SW480 (cell line): ENCODE measurements around the gene SLC35A4.
"Not testable (repeated sequence)": the region's sequence is repeated elsewhere in the genome, so short reads cannot be mapped to it uniquely, and the experiment has no call there.

ENCODE experiments used
- DNase-seq: peaks from one replicate; pipeline ENCODE4 v3.0.0-alpha.2; 2016; ENCODE audit warnings: low spot score

SLC35A4 gene

DNA sequence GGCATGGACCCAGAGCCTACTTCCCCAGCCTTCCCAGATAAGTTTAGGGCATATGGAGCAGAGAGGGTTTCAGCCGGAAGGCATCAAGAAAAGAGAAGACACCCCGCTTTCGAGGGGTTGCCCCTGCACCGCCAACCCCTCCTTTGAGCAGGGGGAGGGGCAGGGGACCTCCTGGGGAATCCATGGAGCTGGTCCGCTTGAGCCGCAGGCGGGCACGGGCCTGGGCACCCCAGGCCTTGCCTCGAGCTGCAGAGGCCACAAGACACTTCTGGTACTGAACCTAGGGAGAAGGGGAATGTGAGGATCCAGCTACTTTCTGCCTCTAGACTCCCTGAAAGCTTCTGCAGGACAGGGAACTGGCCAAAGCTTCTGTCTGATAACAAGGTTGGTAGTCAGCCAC lies 6.1 kb upstream of the SLC35A4 start:
- no peak for DNase-seq

DNA sequence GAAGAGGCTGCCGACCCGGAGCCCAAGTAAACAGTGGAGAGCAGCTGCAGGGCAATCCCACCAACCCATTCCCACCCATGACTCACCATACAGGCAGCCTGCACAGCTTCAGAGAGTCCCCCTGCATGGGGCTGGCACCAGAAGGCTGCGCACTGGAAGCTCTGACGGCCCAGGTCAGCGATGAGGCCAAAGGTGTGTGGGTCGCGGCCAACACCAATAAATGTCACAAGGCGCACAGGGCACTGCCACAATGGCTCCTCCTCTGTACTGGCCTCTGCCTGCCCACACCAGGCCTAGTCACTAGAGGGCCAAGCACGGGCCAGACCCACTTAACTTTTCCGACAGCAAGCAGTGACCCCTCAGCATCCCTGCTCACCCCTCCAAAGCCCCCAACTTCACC lies 4.4 kb upstream of the SLC35A4 start:
- no peak for DNase-seq

DNA sequence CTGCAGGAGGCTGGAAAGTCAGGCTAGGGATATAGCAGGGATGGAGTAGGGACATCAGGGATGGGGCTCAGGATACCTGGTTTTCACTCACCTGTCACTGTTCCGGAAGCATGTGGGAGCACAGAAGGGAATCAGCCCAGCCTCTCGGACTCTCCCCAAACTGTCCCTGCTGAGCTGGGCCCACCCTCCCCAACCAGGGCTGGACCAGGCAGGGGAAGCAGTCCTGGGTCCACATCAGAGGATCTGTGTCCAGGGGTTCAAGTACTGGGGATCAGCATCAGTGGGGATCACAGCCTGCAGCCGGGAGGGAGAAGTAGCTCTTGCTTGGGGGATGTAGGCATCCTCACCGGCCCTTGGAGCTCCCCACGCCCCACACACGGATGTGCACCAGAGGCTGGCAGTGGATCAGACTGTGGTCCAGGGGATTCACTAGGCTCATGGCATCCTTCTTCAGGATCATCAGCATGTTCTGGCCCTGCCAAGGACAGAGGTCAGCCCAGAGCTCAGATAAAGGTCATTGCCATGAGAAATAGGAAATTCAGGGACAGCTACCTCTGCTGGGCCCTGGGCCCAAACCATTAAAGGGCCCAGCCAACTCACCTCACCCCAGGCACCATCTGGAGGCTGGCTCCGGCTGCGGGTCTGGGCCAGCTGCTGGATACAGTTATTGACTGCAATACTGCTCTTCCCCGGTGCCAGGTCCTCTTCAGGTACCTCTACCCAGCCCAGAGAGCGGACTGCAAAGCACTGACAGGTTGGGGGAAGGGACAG lies 2.7 kb upstream of the SLC35A4 start:
- no peak for DNase-seq

DNA sequence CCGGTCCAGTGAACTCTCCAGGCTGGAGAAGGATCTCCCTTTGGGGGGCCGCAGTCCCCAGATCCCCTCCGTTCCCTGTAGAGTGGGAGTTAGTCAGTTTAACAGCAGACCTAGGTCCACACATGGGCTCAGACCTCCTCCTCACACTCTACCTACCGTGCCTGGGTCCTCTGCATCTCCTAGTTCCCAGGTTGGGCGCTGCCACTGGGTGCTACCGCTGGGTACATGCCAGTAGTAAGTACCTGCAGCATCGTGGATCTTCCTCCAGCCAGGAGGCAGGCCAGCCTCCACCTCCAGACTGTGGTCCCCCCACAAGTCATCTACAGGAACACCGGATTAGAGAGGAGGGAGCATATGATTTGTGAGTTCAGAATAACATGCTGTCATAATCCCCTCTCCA lies 1.0 kb upstream of the SLC35A4 start:
- no peak for DNase-seq

DNA sequence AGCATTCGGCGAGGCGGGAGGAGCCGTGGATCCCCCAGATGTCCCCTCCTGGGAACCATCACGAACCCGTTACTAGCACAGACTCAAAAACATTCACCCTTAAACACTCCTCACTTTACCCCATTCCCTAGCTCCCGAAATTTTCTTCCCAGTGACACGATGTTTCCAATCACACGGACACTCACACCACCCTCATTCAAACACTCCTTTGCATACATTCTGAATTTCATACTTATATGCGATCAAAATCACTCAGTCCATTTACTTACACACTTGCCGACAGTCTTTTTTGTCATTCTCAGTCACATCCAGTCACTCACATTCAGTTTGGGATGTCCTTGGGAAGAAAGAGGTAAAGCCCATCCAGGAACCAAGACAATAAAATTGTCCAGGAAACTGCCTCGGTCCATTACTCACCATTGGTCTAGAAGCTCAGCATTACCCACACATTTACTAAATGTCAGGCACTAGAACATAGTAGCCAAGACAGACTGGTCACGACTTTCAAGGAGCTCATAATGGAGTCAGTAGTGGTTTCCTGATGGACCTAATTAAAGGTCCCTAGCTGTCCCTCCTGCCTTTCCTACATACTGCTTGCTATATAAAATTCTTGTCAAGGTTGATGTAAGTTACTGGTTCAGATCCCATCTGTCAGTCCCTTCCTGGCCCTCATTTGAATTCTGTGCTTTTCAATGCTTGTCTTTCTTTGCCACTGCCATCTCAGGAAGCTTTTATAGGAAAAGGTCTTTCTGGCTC lies 574 bp downstream of the SLC35A4 start:
- DNase-seq, result no peak

DNA sequence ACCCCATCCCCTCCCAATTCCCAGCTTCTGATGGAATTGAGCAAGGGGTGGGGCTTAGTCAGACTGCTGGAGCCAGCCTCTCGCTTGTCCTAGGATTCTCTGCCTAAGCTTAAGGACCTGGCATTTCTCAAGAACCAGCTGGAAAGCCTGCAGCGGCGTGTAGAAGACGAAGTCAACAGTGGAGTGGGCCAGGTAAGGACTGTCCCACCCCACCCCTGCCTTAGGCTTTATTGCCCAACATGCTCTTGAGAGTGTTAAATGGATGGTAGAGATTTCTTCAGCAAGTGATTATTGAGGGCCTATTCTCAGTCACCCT lies 1.1 kb downstream of the SLC35A4 start:
- DNase-seq, result no peak

DNA sequence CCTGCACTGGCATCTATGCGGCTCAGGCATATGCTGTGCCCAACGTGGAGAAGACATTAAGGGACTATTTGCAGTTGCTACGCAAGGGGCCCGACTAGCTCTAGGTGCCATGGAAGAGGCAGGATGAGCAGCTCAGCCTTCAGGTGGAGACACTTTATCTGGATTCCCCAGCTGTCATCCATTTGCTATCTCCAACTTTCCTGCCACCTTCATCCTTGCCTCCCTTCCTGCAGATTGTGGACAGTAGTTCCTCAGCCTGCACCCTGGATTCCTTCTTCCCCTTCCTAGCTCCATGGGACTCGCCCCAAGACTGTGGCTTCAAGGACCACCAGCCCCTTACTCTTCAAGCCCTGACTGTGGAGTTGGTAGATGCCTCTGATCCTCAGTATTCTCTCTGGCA lies 2.0 kb downstream of the SLC35A4 start:
- DNase-seq, result no peak

DNA sequence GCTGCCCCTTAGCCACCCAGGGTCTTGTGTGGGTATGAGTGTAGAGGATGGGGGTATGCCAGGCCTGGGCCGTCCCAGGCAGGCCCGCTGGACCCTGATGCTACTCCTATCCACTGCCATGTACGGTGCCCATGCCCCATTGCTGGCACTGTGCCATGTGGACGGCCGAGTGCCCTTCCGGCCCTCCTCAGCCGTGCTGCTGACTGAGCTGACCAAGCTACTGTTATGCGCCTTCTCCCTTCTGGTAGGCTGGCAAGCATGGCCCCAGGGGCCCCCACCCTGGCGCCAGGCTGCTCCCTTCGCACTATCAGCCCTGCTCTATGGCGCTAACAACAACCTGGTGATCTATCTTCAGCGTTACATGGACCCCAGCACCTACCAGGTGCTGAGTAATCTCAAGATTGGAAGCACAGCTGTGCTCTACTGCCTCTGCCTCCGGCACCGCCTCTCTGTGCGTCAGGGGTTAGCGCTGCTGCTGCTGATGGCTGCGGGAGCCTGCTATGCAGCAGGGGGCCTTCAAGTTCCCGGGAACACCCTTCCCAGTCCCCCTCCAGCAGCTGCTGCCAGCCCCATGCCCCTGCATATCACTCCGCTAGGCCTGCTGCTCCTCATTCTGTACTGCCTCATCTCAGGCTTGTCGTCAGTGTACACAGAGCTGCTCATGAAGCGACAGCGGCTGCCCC lies 2.6 kb downstream of the SLC35A4 start:
- DNase-seq, result no peak

DNA sequence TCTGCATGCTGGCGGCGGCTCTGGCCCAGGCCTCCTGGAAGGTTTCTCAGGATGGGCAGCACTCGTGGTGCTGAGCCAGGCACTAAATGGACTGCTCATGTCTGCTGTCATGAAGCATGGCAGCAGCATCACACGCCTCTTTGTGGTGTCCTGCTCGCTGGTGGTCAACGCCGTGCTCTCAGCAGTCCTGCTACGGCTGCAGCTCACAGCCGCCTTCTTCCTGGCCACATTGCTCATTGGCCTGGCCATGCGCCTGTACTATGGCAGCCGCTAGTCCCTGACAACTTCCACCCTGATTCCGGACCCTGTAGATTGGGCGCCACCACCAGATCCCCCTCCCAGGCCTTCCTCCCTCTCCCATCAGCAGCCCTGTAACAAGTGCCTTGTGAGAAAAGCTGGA lies 3.2 kb downstream of the SLC35A4 start:
- no peak for DNase-seq

DNA sequence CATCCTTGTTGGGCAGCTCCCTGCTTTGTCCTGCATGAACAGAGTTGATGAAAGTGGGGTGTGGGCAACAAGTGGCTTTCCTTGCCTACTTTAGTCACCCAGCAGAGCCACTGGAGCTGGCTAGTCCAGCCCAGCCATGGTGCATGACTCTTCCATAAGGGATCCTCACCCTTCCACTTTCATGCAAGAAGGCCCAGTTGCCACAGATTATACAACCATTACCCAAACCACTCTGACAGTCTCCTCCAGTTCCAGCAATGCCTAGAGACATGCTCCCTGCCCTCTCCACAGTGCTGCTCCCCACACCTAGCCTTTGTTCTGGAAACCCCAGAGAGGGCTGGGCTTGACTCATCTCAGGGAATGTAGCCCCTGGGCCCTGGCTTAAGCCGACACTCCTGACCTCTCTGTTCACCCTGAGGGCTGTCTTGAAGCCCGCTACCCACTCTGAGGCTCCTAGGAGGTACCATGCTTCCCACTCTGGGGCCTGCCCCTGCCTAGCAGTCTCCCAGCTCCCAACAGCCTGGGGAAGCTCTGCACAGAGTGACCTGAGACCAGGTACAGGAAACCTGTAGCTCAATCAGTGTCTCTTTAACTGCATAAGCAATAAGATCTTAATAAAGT lies 3.9 kb downstream of the SLC35A4 start:
- DNase-seq, result no peak

DNA sequence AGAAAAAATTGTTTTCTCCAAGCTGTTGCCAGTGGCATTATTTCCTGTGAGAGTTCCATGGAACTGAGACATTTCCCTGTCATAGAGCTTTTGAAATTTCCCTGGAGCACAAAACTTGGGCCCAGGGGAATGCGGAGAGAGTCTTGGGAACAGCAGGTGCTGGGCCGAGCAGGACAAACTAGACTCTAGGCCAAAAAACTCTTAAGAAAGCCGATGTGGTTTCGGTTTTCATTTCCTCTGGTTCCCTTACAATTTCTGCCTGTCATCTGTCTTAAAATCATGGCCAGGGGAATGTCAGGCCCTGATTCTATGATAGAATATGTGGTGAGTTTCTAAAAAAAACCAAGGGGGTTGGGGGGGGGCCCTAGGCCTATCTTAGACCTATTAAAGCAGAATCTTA lies 4.6 kb downstream of the SLC35A4 start:
- no peak for DNase-seq

DNA sequence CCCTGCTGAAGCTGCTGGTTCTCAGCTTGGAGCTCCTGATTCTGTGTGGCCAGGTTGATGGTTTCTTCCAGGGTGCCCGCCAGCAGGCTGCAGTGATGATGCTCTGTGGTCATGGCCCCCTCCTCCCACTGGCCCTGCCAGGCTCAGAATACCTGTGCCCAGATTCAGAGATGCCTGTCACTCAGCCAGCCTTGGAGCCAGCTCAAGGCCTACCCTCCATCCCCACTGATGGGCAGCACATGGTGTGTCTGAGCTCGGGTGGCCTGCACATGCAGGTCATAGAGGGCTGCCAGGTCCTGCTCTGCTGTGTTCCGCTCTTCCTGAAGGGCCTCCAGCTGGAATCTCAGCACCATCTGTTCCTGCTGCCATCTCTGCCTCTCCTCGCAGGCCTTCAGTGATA lies 5.4 kb downstream of the SLC35A4 start:
- no peak for DNase-seq

DNA sequence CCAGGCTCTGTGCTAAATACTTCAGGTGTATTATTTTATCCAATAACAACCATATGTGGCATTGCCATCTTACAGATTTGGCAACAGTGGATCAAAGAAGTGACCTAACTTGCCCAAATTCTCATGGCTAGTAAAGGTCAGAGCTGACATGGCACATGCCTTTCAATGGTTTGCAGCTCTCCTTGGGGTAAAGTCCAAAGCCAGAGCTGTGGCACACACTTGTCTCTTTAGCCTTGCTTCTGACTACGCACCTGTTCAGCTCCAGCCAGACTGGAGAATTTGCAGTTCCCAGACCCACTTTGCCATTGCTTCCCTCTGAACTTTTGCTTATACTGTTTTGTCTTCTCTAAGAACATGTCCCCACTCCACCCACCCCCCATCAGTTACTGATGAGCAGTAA lies 5.9 kb downstream of the SLC35A4 start:
- DNase-seq, result no peak

DNA sequence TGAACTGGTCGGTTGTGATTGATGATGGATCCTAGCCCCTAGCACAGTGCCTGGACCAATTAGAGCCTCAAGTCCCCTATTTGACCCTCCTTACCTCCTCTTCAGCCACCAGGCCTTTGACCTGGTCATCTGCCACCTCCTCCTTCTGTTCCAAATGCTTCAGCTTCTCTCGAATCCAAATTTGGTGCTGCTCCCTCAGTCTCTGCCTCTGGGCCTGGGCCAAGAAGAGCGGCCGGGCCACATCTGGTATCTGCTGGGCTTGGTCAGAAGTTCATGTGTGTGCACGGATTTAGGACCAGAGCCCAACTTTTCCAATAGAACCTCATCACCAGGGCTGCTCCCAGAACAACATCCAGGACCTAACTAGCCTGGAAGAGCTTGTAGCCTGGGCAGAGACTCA lies 6.5 kb downstream of the SLC35A4 start:
- no peak for DNase-seq

DNA sequence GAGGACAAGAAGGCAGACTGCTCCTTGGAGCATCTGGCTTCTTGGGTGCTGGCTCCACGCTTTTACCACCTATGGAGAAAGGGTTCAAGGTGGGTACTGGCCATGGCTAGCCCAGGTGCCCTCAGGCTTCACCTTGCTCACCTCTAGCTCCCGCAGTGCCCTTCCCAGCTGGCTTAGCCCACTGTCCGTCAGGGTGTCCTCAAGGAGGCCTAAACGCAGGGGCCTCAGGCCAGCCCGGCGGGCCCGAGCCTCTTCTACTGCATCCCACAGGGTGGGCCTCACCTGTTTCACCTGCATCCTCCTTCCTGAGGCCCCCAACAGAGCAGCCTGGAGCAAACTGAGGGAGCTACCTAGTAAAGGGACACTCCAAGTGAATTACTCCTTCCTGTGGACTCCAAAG lies 9.1 kb downstream of the SLC35A4 start:
- no peak for DNase-seq

DNA sequence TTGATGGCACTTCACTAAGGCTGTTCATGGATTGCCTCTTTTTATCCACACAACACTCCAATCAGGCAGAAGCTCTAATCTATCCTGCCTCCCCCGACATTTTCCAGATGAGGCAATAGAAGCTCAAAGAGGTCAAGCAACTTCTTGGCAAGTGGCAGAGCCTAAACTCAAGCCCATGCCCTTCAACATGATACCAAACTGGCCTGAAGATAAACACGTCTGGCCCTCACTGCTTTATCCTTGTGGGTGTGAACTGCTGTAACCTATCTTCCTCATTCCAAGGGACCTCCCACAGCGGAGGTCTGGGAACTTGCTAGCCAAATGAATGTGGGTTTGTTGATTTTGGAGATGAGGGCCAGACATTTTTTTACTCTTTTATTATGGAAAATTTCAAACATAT lies 9.5 kb downstream of the SLC35A4 start:
- no peak for DNase-seq

DNA sequence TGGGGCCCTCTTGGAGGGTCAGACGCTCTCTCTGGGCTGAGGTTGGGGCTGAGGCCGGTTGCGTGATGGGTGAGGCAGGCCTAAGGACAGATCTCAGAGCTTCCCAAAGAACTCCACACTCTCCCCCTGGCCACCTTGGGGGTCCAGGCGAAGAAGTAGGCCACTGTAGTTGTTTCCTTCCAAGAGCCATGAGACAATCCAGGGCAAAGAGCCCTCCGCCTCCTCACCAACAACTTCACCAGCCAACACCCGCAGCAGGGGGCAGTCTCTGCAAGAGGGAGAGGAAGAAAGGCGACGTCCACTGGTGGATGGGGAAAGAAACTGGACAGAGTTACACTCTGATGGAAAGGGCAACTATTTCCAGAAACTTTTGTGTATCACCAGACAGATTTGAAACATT lies 10.7 kb downstream of the SLC35A4 start:
- DNase-seq, result no peak

DNA sequence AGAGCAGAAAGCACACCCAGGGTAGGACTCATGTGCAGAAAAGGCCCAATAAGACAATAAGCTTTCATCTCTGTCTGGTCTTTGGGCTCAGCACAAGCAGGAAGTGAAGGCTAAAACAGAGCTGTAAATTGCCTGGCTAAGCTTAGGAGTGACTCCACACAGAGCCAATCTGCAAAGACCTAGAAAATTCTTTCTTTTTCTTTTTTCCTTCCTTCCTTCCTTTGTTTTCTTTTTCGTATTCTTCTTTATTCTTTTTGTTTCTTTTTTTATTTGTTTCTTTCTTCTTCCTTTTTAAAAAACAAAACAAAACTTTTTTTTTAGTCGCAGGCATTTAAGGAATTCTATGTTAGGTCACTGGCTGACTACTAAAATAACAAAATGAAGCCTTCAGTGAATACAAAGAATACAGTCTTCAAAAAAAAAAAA lies 12.2 kb downstream of the SLC35A4 start:
- no peak for DNase-seq

DNA sequence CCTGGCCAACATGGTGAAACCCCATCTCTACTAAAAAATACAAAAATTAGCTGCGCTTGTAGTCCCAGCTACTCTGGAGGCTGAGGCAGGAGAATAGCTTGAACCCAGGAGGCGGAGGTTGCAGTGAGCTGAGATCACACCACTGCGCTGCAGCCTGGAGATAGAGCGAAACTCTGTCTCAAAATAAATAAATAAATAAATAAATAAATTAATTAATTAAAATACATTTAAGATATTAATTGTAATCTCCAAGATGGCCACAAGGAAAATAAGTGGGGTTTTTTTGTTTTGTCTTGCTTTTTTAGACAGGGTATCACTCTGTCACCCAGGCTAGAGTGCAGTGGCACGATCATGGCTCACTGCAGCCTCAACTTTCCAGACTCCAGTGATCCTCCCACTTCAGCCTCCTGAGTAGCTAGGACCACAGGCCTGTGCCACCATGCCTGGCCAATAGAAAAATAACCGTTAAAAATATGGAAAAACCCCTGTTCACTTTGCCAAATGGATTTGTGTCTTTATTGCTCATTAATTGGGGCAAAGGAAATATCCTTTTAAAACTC lies 14.6 kb downstream of the SLC35A4 start:
- not testable (repeated sequence) for DNase-seq

DNA sequence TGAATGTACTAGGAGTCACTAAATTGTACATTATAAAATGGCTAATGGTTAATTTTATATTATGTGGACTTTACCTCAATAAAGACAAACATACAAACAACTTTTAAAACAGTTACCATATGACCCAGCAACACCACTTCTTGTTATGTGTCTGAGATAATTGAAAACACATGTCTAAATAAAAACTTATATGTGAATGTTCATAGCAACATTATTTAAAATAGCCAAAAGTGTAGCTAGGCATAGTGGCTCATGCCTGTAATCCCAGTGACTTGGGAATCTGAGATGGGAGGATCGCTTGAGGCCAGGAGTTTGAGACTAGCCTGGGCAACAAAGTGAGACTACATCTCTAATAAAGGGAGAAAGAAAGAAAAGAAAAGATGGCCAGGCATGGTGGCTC lies 22.9 kb downstream of the SLC35A4 start:
- no peak for DNase-seq

DNA sequence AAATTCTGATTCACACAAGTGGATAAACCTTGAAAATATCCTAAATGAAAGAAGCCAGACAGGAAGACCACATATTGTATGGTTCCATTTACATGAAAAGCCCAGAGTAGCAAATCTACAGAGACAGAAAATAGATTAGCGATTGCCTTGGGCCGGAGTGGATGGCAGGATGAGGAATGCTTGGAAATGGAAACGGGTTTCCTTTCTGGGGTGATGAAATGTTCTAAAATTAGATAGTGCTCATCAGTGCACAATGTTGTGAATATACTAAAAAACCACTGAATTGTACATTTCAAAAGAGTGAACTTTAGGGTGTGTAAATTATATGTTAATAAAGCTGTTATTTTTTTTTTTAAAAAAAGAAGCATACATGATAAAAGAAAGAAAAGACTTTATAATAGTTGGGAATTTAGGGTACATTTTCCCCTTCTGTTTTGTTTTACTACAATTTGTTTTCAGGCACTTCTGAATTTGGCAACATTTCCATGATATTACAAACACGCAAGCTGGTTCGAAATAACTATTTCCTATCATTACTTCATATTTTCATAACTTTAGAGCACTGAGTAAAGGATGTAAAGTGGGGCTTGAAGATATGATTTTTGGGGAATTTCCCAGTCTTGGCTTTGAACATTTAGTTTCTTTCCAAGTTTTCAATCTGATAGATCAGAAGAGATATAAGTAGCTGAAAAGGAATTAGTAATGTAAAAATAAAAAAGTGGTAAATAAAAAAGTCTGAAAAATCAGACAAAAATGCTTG lies 23.9 kb downstream of the SLC35A4 start:
- no peak for DNase-seq

DNA sequence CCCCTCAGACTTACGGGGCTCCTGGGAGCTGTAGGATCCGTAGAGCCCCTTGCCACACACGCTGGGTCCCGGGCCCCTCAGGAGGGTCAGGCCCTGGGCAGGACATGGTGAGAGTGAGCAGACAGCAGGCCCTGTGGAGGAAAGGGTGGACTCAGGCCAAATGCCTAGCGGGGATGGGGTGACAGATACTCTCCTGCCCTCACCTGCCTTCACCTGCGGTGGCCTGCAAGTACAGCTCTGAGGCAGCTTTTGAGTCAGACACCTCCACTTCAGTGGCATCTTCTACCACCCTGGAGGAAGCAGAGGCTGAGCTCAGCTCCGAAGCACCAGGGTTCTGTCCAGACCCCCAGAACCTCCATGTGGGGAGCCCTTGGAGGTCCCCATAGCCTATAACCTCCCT lies 26.2 kb downstream of the SLC35A4 start:
- DNase-seq, result no peak
